Stimulated activated CD8-positive, alpha-beta memory T cell treated with anti-CD3 and anti-CD28 coated beads, Interleukin-7, amount 100 ng/mL, for 4 hours (primary cell): Measurements from ENCODE around the gene ABHD12.

ENCODE experiments used
- DNase-seq, 2 donors: peaks; one replicate each; pipeline ENCODE4 v3.0.0-alpha.2; 2020; ENCODE audit warnings: low read depth in 2 of 2

Gene ABHD12

DNA sequence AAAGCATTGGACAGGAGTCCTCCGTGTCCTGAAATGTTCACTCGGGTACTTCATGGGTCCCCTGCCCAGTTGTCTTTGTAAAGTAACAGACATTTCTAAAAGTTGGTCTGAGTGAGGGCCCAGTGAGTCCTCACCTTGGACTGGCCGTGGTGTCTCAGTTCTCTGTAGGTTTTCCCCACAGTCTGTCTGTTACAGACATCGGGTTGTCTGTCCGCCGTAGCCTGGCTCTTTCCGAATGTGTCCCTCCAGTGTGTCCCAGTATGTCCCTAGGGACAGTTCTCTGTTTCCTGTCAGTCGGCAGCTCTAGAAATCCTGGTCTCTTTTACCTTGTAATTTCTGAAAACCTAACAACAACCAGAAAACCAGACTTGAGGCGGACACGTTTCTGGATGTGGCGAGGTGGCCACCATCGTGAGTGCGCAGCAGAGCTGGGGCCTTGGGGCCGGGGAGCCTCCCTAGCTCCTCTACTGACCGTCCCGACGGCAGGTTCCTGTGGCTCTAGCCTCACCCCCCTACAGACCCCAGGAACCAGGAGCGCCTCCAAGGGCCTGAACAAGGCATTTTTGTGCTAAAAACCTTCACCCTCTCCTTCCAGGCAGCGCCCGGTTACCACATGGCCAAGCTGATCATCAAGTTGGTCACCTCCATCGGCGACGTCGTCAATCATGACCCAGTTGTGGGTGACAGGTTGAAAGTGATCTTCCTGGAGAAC is 100.6 kb downstream of the ABHD12 start:
- DNase-seq, result no peak

- no peak for DNase-seq
Measured at GRCh38 chr20:25288291-25289181, 102.1 kb downstream of the ABHD12 start.

DNA sequence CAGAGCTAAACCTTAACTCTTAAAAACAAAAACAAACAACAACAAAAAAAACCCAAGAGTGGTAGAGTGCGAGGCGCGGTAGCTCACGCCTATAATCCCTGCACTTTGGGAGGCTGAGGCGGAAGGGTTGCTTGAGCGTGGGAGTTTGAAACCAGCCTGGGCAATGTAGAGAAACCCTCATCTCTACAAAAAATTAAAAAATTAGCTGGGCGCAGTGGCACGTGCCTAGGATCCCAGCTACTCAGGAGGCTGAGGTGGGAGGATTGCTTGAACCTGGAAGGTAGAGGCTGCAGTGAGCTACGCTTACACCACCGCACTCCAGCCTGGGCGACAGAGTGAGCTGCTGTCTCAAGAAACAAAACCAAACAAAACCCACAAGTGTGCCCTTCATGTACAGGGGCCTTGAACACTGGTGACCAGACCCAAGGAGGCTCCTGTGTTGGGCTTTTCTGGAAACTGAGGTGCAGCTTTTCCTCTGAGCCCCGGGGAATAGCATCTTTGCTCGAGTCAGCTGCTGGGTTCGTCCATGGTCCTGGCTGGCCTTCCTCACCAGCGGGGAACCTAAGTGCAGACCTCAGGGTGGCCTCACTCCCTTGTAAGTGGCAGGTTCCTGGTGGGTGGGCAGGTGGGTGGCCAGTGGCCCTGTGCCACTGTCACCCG is 102.9 kb downstream of the ABHD12 start:
- no peak for DNase-seq

DNA sequence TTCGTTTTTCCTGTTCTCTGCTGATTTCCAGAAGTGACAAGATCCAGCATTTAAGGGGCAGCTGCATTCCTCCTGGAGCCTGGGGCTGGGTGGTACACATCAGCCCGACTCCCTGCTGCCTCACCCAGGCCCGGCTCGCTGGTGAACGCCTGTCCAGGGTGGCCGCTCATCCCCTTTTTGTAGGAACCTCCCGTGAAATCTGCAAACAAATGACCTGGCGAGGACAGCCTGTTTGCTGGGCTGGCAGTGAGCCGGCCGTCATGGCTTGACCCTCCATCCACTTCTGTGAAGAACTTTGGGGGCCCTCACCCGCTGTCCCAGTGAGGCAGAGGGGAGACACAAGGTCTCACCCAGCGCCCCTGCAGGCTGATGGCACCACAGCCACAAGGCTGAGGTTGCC is 103.7 kb downstream of the ABHD12 start:
- DNase-seq, result no peak

GRCh38 chr20:25285856-25286798 is 104.5 kb downstream of the ABHD12 start:
- no peak for DNase-seq

DNA sequence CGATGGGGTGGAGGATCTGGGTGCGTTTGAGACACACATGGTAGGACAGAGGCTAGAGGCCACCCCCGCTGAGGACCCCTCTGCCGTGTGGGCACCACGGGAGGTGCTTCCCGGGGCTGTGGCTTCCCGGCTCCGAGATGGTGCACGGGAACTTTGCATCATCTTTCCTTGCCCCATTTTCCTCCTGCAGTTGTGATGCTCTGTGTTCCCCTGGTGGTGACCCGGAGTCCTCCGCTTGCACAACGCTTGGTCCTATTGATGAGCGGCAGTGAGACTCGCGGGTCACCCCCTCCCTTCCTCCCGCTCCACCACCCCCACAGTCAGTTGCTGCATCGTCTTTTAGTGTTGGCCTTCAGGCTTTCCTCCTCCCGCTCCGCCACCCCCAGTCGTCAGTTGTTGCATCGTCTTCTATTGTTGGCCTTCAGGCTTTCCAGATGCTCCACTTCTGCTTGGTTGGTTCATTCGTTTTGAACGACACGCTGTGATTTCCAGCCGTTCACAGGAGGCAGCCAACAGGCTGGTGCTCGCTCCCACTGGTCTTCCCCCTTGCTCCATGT is 105.5 kb downstream of the ABHD12 start:
- no peak for DNase-seq

- DNase-seq, result no peak
Measured at GRCh38 chr20:25284131-25284601, 106.5 kb downstream of the ABHD12 start.

- no peak for DNase-seq
Measured at GRCh38 chr20:25283221-25283951, 107.2 kb downstream of the ABHD12 start.

DNA sequence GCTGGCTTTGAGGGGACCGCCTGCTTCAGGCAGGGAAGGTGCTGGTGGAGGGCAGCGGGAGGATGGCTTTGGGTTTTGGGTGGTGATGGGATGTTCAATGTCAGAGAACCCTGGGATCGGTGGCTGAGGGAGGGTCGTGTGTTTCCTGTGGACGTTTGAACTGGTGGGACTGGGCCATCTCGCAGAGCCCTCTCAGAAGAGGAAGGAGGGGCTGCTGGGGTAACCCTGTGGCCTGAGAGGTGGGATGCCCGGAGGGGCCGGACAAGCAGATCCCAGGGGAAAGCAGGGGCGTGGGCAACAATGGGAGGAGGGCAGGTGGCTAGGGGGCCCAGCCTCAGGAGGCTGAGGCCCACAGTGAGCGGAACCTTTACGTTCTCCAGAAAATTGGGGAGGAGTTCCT is 107.8 kb downstream of the ABHD12 start:
- no peak for DNase-seq

- DNase-seq, result no peak
Measured at GRCh38 chr20:25282034-25282781, 108.4 kb downstream of the ABHD12 start.

DNA sequence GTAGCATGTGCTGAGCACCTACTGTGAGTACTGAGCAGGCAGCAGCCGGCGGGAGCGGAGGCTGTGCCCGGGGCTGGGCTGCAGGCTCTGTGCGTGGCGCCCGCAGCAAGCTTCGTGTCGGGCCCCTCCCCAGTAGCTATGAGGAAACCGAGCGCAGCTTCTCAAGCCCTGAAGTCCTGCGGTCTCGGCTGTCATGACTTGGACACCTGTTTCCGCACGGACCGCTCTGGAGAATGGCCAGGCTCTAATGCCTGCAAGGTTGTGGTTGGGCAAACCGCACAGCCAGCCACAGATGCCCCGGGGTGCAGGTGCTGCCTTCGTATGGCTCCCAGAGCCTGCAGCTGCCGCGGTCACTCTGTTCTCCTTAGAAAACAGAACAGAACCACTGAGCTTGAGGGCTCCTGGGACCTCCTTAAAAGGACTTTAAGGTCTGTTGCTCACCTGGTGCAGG is 109.1 kb downstream of the ABHD12 start:
- DNase-seq, result no peak

DNA sequence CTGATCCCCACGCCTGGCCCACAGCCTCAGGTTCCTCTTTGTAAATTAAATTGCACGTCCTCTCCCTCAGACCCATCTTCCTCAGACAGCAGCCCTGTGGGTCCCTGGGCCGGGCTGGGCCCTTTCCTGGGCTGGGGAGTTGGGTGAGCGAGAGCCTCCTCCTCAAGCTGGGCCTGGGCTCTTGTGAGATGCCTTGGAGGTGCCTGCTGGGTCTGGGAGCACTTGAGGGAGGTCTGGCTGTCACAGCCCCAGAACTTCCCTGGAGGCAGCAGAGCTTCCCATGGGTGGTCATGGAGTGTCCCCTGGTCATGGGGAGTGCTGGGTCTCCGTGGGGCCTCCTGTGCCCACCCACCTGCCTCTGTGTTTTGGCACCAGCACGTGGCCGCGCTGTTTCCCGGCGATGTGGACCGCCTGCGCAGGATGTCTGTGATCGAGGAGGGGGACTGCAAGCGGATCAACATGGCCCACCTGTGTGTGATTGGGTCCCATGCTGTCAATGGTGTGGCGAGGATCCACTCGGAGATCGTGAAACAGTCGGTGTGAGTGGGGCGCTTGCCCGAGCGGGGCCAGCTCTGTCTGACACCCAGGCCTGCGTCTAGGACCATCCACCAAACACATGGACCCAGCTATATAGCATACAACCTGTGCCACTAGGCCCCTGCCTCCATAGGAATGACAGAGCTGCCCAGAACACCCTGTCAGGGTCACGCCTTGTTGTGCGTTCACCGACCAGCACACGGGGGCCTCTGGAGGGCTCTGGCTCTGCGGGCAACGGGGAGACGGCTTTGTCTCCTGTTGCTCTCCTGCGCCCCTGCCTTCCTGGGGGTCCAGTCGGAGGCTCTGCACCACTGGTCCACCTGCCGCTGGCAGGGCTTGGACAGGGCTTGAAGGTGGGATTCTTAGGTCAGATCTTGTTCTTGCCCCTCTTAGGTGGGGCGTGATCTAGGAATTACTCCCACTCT is 109.8 kb downstream of the ABHD12 start:
- no peak for DNase-seq

DNA sequence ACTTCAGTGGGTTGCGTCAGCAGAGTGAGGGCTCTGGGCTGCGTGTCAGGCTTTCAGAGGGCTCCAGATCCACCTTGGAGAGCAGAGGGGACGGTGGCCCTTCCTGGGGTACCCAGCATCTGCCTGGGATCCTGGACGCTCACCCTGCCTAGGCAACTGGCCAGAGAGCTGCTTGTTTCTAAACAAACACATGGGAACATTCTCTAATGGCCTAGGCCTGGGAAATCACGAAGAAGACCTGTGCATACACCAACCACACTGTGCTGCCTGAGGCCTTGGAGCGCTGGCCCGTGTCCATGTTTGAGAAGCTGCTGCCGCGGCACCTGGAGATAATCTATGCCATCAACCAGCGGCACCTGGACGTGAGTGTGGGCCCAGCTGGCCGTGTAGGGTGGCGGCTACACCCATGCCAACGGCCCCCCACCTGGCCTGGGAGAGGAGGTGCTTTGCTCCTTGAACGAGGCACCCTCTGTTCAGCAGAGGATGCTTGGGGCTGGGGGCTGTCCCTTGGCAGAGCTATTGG is 110.5 kb downstream of the ABHD12 start:
- DNase-seq, result no peak

DNA sequence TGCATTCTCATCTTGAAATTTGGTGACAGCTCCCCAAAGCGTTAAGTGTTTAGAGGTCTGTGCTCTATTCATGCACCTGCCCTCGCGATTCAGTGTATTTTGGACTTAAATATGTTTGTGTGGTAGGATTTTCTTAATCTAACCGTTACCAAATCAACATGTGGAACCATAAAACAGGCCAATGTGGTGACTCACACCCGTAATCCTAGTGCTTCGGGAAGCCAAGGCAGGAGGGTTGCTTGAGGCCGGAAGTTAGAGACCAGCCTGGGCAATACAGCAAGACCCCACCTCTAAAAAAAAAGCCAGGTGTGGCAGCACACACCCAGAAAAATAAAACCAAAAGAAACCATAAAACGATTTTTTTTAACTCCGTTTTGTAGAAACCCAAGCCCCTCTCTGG is 111.2 kb downstream of the ABHD12 start:
- DNase-seq, result no peak

- no peak for DNase-seq
Measured at GRCh38 chr20:25278636-25279361, 111.8 kb downstream of the ABHD12 start.

DNA sequence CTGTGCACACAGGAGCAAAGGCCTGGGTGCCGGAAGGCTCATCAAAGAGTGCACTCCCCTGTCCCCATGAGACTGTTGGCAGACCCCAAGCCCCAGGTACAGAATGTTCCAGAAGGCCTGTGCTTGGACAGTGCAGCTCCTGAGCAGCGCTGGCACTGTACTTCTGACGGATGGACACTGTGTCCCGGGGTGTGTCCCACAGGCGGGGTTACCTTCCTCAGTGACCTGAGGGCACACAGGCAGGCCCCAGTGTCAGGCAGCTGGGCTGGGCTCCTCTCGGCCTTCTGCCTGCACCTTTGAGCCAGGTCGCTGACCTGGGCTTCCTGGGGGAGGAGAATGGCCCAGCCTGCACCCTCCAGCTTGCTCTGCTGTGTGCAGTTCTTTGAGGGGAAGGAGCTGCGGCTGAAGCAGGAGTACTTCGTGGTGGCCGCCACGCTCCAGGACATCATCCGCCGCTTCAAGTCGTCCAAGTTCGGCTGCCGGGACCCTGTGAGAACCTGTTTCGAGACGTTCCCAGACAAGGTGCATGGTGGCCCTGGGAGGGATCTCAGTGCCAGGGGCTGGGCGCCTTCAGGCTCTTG is 112.6 kb downstream of the ABHD12 start:
- DNase-seq, result no peak
